HG03064 (cell line): ENCODE results near the gene GLT8D1.
"Not testable (repeated sequence)": the region's sequence is repeated elsewhere in the genome, so short reads cannot be mapped to it uniquely, and the experiment has no call there.

Experiments
- ATAC-seq: cut with Tn5 transposase; IDR thresholded peaks from one replicate; pipeline ENCODE4 v1.9.1; 2021; ENCODE audit warnings: low read depth; ENCODE audit not compliant: unreplicated experiment

Gene GLT8D1

GRCh38 chr3:52682016-52682415 is 23.6 kb downstream of the GLT8D1 start:
- ATAC-seq: no peak

GRCh38 chr3:52681596-52681995 is 24.0 kb downstream of the GLT8D1 start:
- no peak for ATAC-seq

- no peak for ATAC-seq
Observed at GRCh38 chr3:52679811-52680210, 25.8 kb downstream of the GLT8D1 start.

- ATAC-seq: no peak
Observed at GRCh38 chr3:52679199-52679538, 26.4 kb downstream of the GLT8D1 start.

GRCh38 chr3:52678265-52679198 is 27.1 kb downstream of the GLT8D1 start:
- ATAC-seq: no peak

GRCh38 chr3:52676201-52676600 is 29.4 kb downstream of the GLT8D1 start:
- ATAC-seq: not testable (repeated sequence)

- no peak for ATAC-seq
Observed at GRCh38 chr3:52671676-52672075, 33.9 kb downstream of the GLT8D1 start.

- peak; percentile 79 for ATAC-seq
Observed at GRCh38 chr3:52670621-52671521, 34.7 kb downstream of the GLT8D1 start.

- no peak for ATAC-seq
Observed at GRCh38 chr3:52663098-52663497, 42.5 kb downstream of the GLT8D1 start.

GRCh38 chr3:52660046-52660445 is 45.5 kb downstream of the GLT8D1 start:
- no peak for ATAC-seq

GRCh38 chr3:52655895-52656294 is 49.7 kb downstream of the GLT8D1 start:
- ATAC-seq: no peak

- no peak for ATAC-seq
Observed at GRCh38 chr3:52651592-52651991, 54.0 kb downstream of the GLT8D1 start.

GRCh38 chr3:52650439-52650838 is 55.2 kb downstream of the GLT8D1 start:
- no peak for ATAC-seq

- ATAC-seq: no peak
Observed at GRCh38 chr3:52649461-52650210, 56.0 kb downstream of the GLT8D1 start.

GRCh38 chr3:52645549-52645948 is 60.0 kb downstream of the GLT8D1 start:
- ATAC-seq: no peak
